GM18526 (cell line): ENCODE results near the gene USP6.

Experiments
- POLR2A ChIP-seq: IDR thresholded peaks from 3 replicates; pipeline ENCODE4 v1.6.1; 2011; ENCODE audit not compliant: insufficient read length; ENCODE audit errors: extremely low read depth

USP6 gene

DNA sequence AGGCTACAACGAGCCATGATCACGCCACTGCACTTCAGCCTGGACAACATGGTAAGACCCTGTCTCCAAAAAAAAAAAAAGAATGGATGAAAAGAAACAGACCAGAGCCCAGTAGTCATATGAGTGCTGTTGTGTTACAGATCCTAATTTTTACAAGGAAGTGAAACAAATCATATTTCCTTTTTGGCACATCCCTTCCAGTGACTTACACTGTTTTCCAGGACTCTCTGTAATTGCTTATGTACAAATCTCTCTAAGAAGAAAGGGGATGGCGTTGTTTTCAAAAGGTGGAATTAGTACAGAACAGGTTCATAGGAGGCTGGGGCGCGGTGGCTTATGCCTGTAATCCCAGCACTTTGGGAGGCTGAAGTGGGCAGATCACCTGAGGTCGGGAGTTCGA lies 95.6 kb downstream of the USP6 start:
- TF ChIP-seq POLR2A: no peak

DNA sequence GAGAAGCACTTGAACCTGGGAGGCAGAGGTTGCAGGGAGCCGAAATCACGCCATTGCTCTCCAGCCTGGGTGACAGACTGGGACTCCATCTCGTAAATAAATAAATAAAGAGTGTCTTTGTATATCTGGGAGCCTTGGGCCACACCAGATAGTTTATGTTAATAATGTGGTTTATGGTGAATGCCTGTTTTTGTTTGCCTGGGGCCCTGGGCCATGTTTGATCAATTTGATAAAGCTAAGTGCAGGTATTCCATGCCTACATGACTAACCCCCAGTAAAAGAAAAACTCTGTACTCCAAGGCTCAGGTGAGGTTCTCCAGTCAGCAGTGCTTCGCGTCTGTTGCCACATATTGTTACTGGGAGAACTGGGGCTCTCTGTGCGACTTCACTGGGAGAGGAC lies 103.7 kb downstream of the USP6 start:
- TF ChIP-seq POLR2A: no peak

DNA sequence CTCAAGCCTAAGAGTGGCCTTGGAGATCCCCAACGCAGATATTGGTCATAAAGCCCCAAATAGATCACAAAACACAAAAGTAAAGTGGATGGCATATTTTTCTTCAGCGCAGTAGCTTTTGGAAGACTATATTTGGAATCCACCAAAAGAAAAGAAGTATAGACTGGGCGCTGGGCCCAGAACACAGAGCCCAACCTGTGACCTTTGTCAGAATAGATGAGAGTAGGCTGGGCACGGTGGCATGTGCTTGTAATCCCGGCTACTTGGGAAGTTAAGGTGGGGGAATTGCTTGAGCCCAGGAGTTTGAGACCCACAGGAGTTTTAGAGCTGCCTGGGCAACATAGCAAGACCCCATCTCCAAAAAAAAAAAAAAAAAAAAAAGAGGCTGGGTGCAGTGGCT lies 104.2 kb downstream of the USP6 start:
- no peak for TF ChIP-seq POLR2A
